ENCODE data around the gene SYF2. TPM values are rescaled to one million over a fixed set of nuclear protein-coding genes. Genes with fewer than 3 reads are reported as not detected.
A peak's percentile ranks its signal among the peaks of the same experiment; 100 is the strongest.

SYF2 gene
- total RNA-seq, 1 donor from 2014 or later = 80.7 TPM

DNA sequence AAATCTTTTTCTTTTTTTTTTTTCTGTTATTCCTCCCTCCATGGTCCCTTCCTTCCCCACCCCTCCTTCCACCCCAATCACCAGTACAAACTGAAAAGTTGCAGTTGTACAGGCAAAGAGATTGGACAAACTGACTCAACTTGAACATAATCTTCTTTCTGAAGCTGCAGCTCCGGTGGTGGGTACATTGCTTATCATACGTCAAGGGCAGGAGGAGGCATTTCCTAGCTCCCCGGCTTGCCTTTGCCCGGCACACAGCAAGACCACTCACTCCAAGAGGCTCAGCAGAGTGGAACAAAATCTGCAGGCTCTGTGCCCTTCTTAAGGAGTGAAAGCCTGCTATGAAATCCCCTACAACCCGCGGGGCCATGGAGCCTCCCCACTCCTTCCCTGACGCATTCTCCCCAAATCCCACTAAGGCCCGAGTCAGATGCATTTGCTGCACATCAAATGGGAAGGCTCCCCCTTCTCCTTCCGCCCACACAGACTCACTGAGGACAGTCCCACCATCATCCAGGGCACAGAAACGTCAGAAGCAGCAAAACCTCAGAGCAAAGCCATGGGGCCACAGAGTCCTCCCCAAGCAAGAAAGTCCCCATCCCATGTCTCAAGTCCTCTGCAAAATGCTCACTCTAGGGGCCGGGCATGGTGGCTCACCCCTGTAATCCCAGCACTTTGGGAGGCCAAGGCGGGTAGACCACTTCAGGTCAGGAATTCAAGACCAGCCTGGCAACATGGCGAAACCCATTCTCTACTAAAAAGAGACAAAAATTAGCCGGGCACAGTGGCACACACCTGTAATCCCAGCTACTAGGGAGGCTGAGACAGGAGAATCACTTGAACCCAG, 45.9 kb downstream of the SYF2 start:
- TF ChIP-seq, protein P1, sequence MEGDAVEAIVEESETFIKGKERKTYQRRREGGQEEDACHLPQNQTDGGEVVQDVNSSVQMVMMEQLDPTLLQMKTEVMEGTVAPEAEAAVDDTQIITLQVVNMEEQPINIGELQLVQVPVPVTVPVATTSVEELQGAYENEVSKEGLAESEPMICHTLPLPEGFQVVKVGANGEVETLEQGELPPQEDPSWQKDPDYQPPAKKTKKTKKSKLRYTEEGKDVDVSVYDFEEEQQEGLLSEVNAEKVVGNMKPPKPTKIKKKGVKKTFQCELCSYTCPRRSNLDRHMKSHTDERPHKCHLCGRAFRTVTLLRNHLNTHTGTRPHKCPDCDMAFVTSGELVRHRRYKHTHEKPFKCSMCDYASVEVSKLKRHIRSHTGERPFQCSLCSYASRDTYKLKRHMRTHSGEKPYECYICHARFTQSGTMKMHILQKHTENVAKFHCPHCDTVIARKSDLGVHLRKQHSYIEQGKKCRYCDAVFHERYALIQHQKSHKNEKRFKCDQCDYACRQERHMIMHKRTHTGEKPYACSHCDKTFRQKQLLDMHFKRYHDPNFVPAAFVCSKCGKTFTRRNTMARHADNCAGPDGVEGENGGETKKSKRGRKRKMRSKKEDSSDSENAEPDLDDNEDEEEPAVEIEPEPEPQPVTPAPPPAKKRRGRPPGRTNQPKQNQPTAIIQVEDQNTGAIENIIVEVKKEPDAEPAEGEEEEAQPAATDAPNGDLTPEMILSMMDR (IDR thresholded peaks at IDR 0.05; ENCODE audit: insufficient read depth, low read length, poor library complexity, severe bottlenecking) = no peak
- H3K4me3 ChIP-seq (ENCODE audit: low read depth, low read length) = no peak overlapping the region
- no peaks in the 10 kb centered on the region for H3K36me3 ChIP-seq (ENCODE audit: control insufficient read depth, insufficient read depth, low read length)
- DNase-seq (ENCODE audit: low read depth) = no peak
- H3K27me3 ChIP-seq (ENCODE audit: control insufficient read depth, insufficient read depth, low read length) = peaks cover 12% of the 10 kb centered on the region

DNA sequence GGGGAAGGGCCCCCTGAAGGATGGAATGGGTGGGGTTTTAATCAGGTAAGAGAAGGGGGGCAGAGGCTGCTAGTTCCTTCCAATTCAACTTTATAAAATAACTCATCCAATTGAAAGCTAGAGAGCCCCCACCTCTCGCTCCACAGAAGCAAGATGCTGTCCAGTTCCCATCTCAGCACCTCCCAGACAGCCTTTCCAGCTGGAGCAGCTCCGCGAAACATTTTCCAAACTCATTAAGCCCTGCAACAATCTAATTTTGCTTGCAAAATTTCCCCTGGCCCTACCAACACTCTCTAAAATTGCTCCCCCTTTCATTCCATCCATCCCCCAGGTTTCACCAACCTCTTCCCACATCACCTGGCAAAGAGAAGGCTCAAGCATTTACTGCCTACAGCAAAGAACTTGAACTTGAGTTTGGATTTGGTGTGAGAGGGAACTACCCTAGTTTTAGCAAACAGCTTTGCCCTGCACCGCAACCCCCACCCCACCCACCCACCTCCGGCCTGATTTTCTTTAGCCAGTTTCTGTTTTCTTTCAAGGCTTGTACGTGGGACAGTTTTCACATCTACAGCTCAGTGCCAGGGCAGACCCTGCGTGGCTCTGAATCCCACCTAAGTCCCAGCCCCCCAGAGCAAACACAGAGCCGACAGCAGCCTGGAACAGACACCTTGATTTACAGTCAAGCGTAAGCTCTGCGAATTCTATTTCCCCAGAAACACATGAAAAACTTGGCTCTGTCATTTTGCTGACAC, 46.7 kb downstream of the SYF2 start:
- DNase-seq (ENCODE audit: low read depth) = no peak
- Histone ChIP-seq H3K4me3 (ENCODE audit: low read depth, low read length) (no peak overlapping the region), H3K36me3 (ENCODE audit: control insufficient read depth, insufficient read depth, low read length) (no peaks in the 10 kb centered on the region), H3K27me3 (ENCODE audit: control insufficient read depth, insufficient read depth, low read length) (peaks cover 12% of the 10 kb centered on the region)
- TF ChIP-seq, protein P1 (IDR thresholded peaks at IDR 0.05; ENCODE audit: insufficient read depth, low read length, poor library complexity, severe bottlenecking) = no peak

DNA sequence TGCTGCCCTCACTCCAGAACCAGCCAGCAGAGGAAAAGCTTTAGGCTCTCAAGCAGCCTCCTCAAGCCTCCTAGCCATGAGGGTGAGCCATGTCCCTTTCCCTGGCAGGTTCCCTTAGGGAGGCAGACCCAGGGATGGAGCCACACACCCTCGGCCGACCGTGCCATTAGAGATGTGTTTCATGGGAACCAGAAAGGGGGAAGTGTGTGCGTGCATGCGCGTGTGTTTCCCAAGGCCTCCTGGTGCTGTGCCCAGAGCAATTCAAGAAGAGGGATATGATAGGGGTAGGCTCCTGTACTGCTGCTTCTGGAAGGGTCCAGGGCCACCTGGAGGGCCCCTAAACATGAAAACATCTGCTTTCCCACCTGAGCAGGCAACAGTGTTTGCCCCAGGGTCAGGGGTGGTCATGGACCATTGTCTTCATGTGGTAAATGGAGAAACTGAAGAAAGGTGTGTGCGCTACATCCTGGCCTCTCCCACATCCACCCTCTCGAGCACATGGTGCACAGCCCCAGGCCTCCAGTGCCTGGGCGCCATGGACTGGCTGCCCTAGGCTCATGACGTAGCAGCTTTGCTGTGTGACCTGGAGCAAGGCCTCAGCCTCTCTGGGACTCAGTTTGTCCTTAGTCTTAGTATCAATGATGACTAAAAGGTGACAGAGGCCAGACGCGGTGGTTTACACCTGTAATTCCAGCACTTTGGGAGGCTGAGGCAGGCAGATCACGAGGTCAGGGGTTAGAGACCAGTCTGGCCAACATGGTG, 48.1 kb downstream of the SYF2 start:
- no peak for DNase-seq (ENCODE audit: low read depth)
- Histone ChIP-seq H3K27me3 (ENCODE audit: control insufficient read depth, insufficient read depth, low read length) (peaks cover 12% of the 10 kb centered on the region), H3K36me3 (ENCODE audit: control insufficient read depth, insufficient read depth, low read length) (no peaks in the 10 kb centered on the region), H3K4me3 (ENCODE audit: low read depth, low read length) (no peak overlapping the region)
- TF ChIP-seq, protein P1 (IDR thresholded peaks at IDR 0.05; ENCODE audit: insufficient read depth, low read length, poor library complexity, severe bottlenecking) = no peak

DNA sequence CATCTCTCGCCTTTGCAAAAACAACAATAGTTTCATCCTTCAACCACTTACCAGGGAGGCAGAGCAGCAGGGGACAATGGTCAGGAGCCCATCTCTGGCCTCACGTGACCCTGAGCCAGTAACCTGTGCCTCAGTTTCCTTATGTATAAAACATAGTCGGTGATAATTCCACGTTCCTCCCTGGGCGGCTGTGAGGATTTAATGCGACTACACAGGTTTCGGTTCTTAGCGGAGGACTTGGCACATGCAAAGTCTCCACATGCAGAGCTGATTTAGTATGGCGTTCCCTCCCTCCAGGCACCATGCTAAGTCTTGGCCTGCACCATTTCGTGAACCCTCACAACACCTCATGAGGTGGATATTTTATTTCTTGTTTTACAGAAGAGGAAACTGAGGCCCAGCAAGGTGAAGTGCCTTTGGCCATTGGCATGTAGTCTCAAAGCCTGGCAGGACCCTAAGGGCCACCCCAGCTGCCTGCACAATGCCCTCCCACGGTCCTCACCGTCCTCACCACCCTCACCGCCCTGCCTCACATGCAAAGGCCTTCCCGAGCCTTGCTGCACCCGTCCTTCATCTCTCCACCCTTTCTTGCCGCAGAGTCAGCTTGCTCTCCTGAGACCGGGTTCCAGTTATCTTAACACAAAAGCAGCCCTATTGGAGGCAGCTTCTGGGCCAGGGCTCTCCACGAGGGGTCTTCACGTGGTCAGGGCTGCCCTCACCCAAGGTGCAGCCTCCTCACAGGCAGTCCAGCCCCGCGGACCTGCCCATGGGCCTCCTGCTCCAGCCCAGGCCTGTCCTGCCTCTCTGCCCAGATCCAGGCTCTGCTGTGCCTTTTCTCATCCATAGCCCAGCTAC, 48.9 kb downstream of the SYF2 start:
- TF ChIP-seq, protein P1 (IDR thresholded peaks at IDR 0.05; ENCODE audit: insufficient read depth, low read length, poor library complexity, severe bottlenecking) = no peak
- DNase-seq (ENCODE audit: low read depth) = no peak
- Histone ChIP-seq H3K4me3 (ENCODE audit: low read depth, low read length) (no peak overlapping the region), H3K27me3 (ENCODE audit: control insufficient read depth, insufficient read depth, low read length) (peaks cover 12% of the 10 kb centered on the region), H3K36me3 (ENCODE audit: control insufficient read depth, insufficient read depth, low read length) (no peaks in the 10 kb centered on the region)

DNA sequence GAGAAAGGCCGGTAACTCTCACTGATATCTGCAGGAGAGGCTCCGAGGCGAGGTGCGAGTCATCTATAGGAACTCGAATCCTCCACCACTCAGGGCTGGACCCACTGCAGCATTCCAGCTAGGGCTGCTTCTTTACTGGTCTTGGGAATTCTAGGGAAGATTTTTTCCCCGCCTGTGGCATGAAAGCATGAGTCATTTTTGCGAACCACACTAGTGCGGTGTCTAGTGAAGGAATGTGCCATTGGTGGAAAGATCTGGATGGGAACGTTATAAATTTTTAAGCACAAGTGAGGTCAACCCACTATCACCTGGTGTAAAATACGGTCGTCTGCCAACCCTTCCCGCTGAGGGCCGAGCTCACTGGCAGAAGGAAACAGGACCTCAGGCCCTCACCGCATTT, 49.7 kb downstream of the SYF2 start:
- Histone ChIP-seq H3K27me3 (ENCODE audit: control insufficient read depth, insufficient read depth, low read length) (peaks cover 12% of the 10 kb centered on the region), H3K4me3 (ENCODE audit: low read depth, low read length) (no peak overlapping the region), H3K36me3 (ENCODE audit: control insufficient read depth, insufficient read depth, low read length) (no peaks in the 10 kb centered on the region)
- peak; percentile 12 for DNase-seq (ENCODE audit: low read depth)
- TF ChIP-seq, protein P1 (IDR thresholded peaks at IDR 0.05; ENCODE audit: insufficient read depth, low read length, poor library complexity, severe bottlenecking) = no peak

Data from kidney epithelial cell (primary cell).